ENCODE data around the gene MACROD2. TPM values are rescaled to one million over a fixed set of nuclear protein-coding genes. Genes with fewer than 3 reads are reported as not detected.

The MACROD2 gene
- polyA plus RNA-seq, 2 of the 4 experiments (the other 2 are of a cell fraction), result 0.96 to 1.3 TPM

DNA sequence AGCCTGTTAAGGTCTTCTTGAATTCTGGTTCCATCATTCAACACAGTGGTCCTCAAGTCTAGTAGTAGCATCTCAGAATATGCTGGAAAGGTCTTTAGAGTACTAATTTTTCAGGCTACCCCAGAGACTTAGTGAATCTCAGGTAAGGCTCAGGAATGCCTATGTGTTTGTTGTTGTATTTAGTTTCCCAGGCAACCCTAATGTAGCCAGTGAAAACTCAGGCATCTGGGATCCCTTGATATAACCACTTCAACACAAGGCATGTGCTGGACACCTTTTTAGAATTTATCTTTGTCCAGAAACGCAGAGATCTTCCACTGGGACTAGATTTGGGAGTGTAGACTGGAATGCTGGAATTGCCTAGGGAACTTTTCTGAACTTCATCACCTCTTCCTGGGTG is 940.0 kb downstream of the MACROD2 start:
- ChIA-PET CTCF (no interaction called here), POLR2A (no interaction called here)
- Histone ChIP-seq H3K4me3 (no peak overlapping the region), H3K9me3 (peaks cover 16% of the 10 kb centered on the region; the same call in 2 of the 3 replicates), H3K27ac (no peak overlapping the region; a peak in 1 of 6 replicates), H3K4me1 (peaks cover 3% of the 10 kb centered on the region; the same call in 1 of the 3 replicates), H3K4me2 (no peak overlapping the region)
- 41% methylated on average over 1 of the region's 1 CpG for WGBS (ENCODE audit: missing lambda C conversion rate)
- DNase-seq (ENCODE audit: low read depth in 1 of 2, low spot score in 1 of 2) (no peak), ATAC-seq (no peak), FAIRE-seq (no peak)
- TF ChIP-seq, protein P1, sequence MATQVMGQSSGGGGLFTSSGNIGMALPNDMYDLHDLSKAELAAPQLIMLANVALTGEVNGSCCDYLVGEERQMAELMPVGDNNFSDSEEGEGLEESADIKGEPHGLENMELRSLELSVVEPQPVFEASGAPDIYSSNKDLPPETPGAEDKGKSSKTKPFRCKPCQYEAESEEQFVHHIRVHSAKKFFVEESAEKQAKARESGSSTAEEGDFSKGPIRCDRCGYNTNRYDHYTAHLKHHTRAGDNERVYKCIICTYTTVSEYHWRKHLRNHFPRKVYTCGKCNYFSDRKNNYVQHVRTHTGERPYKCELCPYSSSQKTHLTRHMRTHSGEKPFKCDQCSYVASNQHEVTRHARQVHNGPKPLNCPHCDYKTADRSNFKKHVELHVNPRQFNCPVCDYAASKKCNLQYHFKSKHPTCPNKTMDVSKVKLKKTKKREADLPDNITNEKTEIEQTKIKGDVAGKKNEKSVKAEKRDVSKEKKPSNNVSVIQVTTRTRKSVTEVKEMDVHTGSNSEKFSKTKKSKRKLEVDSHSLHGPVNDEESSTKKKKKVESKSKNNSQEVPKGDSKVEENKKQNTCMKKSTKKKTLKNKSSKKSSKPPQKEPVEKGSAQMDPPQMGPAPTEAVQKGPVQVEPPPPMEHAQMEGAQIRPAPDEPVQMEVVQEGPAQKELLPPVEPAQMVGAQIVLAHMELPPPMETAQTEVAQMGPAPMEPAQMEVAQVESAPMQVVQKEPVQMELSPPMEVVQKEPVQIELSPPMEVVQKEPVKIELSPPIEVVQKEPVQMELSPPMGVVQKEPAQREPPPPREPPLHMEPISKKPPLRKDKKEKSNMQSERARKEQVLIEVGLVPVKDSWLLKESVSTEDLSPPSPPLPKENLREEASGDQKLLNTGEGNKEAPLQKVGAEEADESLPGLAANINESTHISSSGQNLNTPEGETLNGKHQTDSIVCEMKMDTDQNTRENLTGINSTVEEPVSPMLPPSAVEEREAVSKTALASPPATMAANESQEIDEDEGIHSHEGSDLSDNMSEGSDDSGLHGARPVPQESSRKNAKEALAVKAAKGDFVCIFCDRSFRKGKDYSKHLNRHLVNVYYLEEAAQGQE (IDR thresholded peaks at IDR 0.05), result no peak
- TF ChIP-seq HOXB5 (CRISPR knock-in tag; IDR thresholded peaks at IDR 0.05), result no peak

DNA sequence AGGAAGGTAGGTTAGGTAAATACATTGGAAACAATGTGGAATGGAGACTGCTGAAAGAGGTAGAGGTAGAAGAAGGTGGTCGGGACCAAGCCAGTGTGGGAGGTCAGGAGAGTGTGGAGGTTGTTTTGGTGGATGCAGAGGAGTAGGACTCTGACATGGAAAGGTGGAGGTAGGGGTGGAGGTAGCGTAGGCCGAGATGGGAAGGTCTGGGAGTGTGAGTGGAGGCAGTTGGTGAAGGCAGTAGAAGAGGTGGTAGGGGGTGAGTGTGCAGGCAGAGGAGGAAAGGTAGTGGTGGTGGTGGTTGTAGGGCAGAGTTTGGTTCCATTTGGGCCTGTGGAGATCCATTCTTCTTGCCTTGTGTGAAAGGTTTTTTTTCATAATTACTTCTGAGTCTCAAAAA is 941.7 kb downstream of the MACROD2 start:
- FAIRE-seq (no peak), ATAC-seq (no peak), DNase-seq (ENCODE audit: low read depth in 1 of 2, low spot score in 1 of 2) (no peak)
- no peak for TF ChIP-seq CBX2 (IDR thresholded peaks at IDR 0.05; ENCODE audit: borderline replicate concordance, low read depth)
- TF ChIP-seq ZNF302 (CRISPR knock-in tag; IDR thresholded peaks at IDR 0.05), result no peak
- no peak for TF ChIP-seq FOSB (CRISPR knock-in tag; IDR thresholded peaks at IDR 0.05)
- no peak for TF ChIP-seq FOXS1 (CRISPR knock-in tag; IDR thresholded peaks at IDR 0.05)
- TF ChIP-seq POLR2A (IDR thresholded peaks at IDR 0.05; ENCODE audit: low read length), result 0 out of 2 replicates have a peak, but pooled peaks have one; percentile 11
- no peak for TF ChIP-seq EP300 (IDR thresholded peaks at IDR 0.05)
- TF ChIP-seq JUN (IDR thresholded peaks at IDR 0.05), result no peak
- Histone ChIP-seq H3K4me1 (peaks cover 3% of the 10 kb centered on the region; the same call in 1 of the 3 replicates), H3K27ac (no peak overlapping the region; a peak in 1 of 6 replicates), H3K4me3 (no peak overlapping the region), H3K4me2 (no peak overlapping the region), H3K9me3 (peaks cover 16% of the 10 kb centered on the region; the same call in 2 of the 3 replicates)
- ChIA-PET CTCF (no interaction called here), POLR2A (no interaction called here)
- WGBS (ENCODE audit: missing lambda C conversion rate), result 67% methylated on average over 3 of the region's 3 CpGs

DNA sequence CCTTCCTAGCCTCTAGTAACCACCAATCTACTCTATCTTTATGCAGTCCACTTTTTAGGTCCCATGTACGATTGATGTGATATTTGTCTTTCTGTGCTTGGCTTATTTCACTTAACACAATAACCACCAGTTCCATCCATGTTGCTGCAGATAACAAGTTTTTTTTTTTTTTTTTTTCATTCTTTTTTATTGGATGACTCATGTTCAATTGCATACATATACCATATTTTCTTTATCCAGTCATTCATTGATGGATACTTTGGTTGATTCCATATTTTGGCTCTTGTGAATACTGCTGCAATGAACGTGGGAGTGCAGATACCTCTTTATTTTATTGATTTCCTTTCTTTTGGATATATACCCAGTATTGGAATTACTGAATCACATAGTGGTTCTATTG is 942.5 kb downstream of the MACROD2 start:
- no peak overlapping the region for H3K4me2 ChIP-seq
- H3K4me1 ChIP-seq, result peaks cover 3% of the 10 kb centered on the region; the same call in 1 of the 3 replicates
- ATAC-seq (no peak), DNase-seq (ENCODE audit: low read depth in 1 of 2, low spot score in 1 of 2) (no peak), FAIRE-seq (no peak)
- ChIA-PET CTCF (no interaction called here), POLR2A (no interaction called here)
- peaks cover 16% of the 10 kb centered on the region; the same call in 2 of the 3 replicates for H3K9me3 ChIP-seq
- H3K27ac ChIP-seq, result no peak overlapping the region
- TF ChIP-seq FOSL2 (IDR thresholded peaks at IDR 0.05) (no peak), FOSL2 (CRISPR knock-in tag; IDR thresholded peaks at IDR 0.05) (peak; percentile 52; the same call in 1 of the 2 replicates), ZSCAN20 (CRISPR knock-in tag; IDR thresholded peaks at IDR 0.05) (no peak)
- WGBS (ENCODE audit: missing lambda C conversion rate), result 50% methylated on average over 2 of the region's 2 CpGs
- no peak overlapping the region for H3K4me3 ChIP-seq

DNA sequence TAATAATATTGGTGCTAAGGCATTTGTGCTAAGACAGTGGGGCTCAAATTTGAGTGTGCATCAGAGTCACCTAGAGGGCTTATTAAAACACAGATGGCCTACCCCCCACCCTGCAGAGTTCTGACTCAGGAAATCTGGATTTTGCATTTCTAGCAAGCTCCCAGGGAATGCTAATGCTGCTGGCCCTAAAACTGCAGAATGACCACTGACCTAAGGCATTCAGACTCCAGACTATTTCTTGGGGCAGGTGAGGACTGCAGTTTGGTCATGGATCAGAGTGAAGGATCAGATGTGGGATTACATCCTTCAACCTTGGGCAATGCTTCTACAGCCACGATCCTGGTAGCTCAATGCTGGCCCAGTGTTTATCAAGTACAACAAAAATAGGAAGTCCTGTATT is 952.2 kb downstream of the MACROD2 start:
- H3K4me1 ChIP-seq, result peaks cover 13% of the 10 kb centered on the region
- H3K9me3 ChIP-seq, result no peaks in the 10 kb centered on the region
- ChIA-PET POLR2A (no interaction called here), CTCF (interaction anchor here (1.2 to 1.7 kb wide), 2 partner anchors 164 to 610 kb away, joined by 3 to 4 read pairs; partner anchors contain the start of gene FLRT3)
- no peak overlapping the region for H3K4me2 ChIP-seq
- DNase-seq (ENCODE audit: low read depth in 1 of 2, low spot score in 1 of 2) (no peak), ATAC-seq (no peak), FAIRE-seq (no peak)
- no peak overlapping the region for H3K4me3 ChIP-seq
- 92% methylated on average over 1 of the region's 1 CpG for WGBS (ENCODE audit: missing lambda C conversion rate)
- peak overlapping the region in 1 of 2 experiments; percentile 24; a peak in 2 of 6 replicates for H3K27ac ChIP-seq
- no peak for TF ChIP-seq GATA3 (IDR thresholded peaks at IDR 0.05; ENCODE audit: borderline replicate concordance)
- TF ChIP-seq NR3C1 (IDR thresholded peaks at IDR 0.05), result no peak
- no peak for TF ChIP-seq ZC3H11A (IDR thresholded peaks at IDR 0.05)
- no peak for TF ChIP-seq EHF (CRISPR knock-in tag; IDR thresholded peaks at IDR 0.05)
- TF ChIP-seq ZFP36 (IDR thresholded peaks at IDR 0.05; ENCODE audit: borderline replicate concordance, partially characterized antibody), result no peak
- no peak for TF ChIP-seq JUN (IDR thresholded peaks at IDR 0.05)
- TF ChIP-seq NFE2L2 (conservative IDR thresholded peaks at IDR 0.05; ENCODE audit: low read length), result no peak
- no peak for TF ChIP-seq ESRRA (IDR thresholded peaks at IDR 0.05; ENCODE audit: borderline replicate concordance, low read length)
- TF ChIP-seq FOSL2 (IDR thresholded peaks at IDR 0.05), result no peak
- TF ChIP-seq FOSL2 (CRISPR knock-in tag; IDR thresholded peaks at IDR 0.05), result no peak
- TF ChIP-seq, protein P2, sequence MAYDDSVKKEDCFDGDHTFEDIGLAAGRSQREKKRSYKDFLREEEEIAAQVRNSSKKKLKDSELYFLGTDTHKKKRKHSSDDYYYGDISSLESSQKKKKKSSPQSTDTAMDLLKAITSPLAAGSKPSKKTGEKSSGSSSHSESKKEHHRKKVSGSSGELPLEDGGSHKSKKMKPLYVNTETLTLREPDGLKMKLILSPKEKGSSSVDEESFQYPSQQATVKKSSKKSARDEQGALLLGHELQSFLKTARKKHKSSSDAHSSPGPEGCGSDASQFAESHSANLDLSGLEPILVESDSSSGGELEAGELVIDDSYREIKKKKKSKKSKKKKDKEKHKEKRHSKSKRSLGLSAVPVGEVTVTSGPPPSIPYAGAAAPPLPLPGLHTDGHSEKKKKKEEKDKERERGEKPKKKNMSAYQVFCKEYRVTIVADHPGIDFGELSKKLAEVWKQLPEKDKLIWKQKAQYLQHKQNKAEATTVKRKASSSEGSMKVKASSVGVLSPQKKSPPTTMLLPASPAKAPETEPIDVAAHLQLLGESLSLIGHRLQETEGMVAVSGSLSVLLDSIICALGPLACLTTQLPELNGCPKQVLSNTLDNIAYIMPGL (CRISPR knock-in tag; IDR thresholded peaks at IDR 0.05; ENCODE audit: borderline replicate concordance), result no peak
- no peak for TF ChIP-seq BHLHE40 (IDR thresholded peaks at IDR 0.05; ENCODE audit: low read depth, low read length)
- TF ChIP-seq HOXB13 (CRISPR knock-in tag; IDR thresholded peaks at IDR 0.05; ENCODE audit: low read depth), result no peak
- TF ChIP-seq EHMT2 (IDR thresholded peaks at IDR 0.05; ENCODE audit: low read depth), result no peak
- TF ChIP-seq POLR2AphosphoS2 (conservative IDR thresholded peaks at IDR 0.05; ENCODE audit: low read length), result no peak
- no peak for TF ChIP-seq RAD21 (conservative IDR thresholded peaks at IDR 0.05 in 1 of 2, IDR thresholded peaks at IDR 0.05 in 1 of 2)
- TF ChIP-seq CHD4 (IDR thresholded peaks at IDR 0.05; ENCODE audit: borderline replicate concordance), result no peak
- no peak for TF ChIP-seq RNF2 (IDR thresholded peaks at IDR 0.05; ENCODE audit: borderline replicate concordance, low read depth)

Data from A549 (cell line).